ENCODE measurements around the gene FSTL3. TPM values are rescaled to one million over a fixed set of nuclear protein-coding genes. Genes with fewer than 3 reads are reported as not detected.

The FSTL3 gene
- total RNA-seq, 1 donor from 2014 or later, result 312 TPM

DNA sequence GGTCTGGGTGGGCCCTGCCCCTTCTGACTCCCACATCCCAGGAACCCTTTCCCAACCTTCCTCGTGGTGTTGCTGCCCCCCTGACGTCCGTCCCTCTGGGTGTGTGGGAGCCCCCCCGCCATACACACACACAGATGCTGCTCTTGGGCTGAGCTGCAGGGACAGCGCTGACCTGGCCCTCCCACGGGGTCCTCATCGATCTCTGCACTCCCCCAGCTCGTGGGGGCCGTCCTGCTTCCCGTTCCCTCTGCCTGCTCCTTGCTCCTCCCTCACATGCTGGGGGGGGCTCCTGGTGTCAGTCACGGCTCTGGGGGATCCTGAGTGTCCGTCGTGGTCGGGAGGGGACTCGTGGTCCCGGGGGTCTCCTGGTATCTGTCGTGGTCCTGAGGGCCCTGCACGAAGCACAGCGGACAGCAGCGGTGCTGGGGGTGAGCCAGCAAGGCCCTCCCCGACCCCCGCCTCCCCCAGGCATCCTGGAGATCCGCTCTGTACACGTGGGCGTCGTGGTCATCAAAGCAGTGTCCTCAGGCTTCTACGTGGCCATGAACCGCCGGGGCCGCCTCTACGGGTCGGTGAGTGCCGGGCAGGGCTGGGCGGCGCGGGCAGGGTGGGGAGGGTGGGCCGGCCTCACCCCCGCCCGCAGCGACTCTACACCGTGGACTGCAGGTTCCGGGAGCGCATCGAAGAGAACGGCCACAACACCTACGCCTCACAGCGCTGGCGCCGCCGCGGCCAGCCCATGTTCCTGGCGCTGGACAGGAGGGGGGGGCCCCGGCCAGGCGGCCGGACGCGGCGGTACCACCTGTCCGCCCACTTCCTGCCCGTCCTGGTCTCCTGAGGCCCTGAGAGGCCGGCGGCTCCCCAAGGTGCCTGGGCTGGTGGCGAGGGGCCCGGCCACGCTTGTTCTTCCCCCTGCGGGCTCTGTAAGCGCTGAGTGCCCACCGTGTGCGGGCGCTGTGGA, 33.1 kb upstream of the FSTL3 start:
- Mint-ChIP-seq H3K27ac (ENCODE audit: unreplicated experiment) (no peak overlapping the region), H3K36me3 (ENCODE audit: low read depth) (peaks cover 4% of the 10 kb centered on the region), H3K9me3 (ENCODE audit: low read depth) (no peaks in the 10 kb centered on the region), H3K4me1 (ENCODE audit: low read depth) (peaks cover 4% of the 10 kb centered on the region), H3K27me3 (ENCODE audit: low read depth) (no peaks in the 10 kb centered on the region), H3K4me3 (ENCODE audit: unreplicated experiment) (no peak overlapping the region)
- no peak for DNase-seq (ENCODE audit: low spot score)
- TF ChIP-seq, protein P1, sequence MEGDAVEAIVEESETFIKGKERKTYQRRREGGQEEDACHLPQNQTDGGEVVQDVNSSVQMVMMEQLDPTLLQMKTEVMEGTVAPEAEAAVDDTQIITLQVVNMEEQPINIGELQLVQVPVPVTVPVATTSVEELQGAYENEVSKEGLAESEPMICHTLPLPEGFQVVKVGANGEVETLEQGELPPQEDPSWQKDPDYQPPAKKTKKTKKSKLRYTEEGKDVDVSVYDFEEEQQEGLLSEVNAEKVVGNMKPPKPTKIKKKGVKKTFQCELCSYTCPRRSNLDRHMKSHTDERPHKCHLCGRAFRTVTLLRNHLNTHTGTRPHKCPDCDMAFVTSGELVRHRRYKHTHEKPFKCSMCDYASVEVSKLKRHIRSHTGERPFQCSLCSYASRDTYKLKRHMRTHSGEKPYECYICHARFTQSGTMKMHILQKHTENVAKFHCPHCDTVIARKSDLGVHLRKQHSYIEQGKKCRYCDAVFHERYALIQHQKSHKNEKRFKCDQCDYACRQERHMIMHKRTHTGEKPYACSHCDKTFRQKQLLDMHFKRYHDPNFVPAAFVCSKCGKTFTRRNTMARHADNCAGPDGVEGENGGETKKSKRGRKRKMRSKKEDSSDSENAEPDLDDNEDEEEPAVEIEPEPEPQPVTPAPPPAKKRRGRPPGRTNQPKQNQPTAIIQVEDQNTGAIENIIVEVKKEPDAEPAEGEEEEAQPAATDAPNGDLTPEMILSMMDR (IDR thresholded peaks at IDR 0.05), result no peak

DNA sequence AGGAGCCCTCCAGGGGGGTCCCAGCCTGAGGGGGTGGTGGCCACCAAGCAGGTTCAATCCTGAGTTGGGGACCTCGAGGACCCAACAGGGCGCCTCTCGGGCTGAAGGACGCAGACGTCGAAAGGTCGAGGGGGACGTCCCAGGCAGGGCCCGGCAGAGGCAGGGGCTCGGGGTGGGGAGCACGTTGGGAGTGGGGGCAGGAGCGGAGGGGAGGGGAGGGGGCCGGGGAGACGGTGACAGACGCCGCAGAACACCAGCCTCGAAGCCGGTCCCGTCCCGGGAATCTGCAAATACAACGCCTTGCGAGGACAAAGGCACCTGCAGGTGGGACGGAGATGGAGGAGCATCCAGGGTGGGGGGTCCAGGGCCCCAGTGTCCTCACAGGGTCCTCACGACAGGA, 32.5 kb upstream of the FSTL3 start:
- DNase-seq (ENCODE audit: low spot score), result no peak
- H3K4me3 Mint-ChIP-seq (ENCODE audit: unreplicated experiment), result no peak overlapping the region
- H3K27ac Mint-ChIP-seq (ENCODE audit: unreplicated experiment), result no peak overlapping the region
- H3K4me1 Mint-ChIP-seq (ENCODE audit: low read depth), result peaks cover 4% of the 10 kb centered on the region
- peaks cover 6% of the 10 kb centered on the region for H3K36me3 Mint-ChIP-seq (ENCODE audit: low read depth)
- H3K27me3 Mint-ChIP-seq (ENCODE audit: low read depth), result no peaks in the 10 kb centered on the region
- H3K9me3 Mint-ChIP-seq (ENCODE audit: low read depth), result no peaks in the 10 kb centered on the region
- TF ChIP-seq, protein P1 (IDR thresholded peaks at IDR 0.05), result no peak

DNA sequence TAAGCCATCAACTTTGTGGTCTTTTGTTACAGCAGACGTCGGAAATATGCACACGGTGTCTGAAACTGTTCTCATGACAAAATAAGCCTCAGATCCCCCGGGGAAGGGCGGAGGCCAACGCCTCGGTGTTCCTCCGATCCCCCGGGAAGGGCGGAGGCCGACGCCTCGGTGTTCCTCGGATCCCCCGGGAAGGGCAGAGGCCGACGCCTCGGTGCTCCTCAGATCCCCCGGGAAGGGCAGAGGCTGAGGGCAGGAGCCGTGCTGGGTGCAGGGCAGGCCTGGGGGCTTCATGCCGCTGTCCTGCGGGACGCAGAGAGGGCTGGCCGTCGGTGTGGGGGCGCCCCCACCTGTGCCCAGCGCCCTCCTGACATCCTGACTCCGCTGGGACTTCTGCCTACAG, 31.8 kb upstream of the FSTL3 start:
- H3K4me3 Mint-ChIP-seq (ENCODE audit: unreplicated experiment), result no peak overlapping the region

DNA sequence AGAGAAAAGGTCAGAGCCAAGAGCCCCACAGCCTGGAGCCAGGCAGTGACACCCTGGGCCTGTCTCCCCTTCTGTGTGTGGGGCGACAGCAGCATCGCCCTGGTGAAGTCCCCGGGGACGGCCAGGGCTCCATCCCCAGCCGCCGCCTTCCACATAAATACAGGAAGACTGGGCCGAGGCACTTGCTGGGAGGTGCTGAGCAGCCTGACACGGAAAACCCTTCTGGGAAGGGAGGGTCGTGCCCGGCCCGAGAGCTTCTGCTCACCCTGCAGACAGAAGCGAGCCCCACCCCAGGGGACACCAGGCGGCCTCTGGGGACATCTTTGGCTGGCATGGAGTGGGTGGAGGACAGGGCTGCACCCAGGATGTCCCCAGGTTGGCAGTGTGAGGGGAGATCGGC, 31.4 kb upstream of the FSTL3 start:
- Mint-ChIP-seq H3K9me3 (ENCODE audit: low read depth) (no peaks in the 10 kb centered on the region), H3K4me3 (ENCODE audit: unreplicated experiment) (no peak overlapping the region), H3K4me1 (ENCODE audit: low read depth) (no peaks in the 10 kb centered on the region), H3K36me3 (ENCODE audit: low read depth) (peaks cover 6% of the 10 kb centered on the region), H3K27me3 (ENCODE audit: low read depth) (no peaks in the 10 kb centered on the region), H3K27ac (ENCODE audit: unreplicated experiment) (no peak overlapping the region)
- DNase-seq (ENCODE audit: low spot score), result no peak
- TF ChIP-seq, protein P1 (IDR thresholded peaks at IDR 0.05), result no peak

More for the DNA sequence above, 31.8 kb upstream of the FSTL3 start:
- H3K9me3 Mint-ChIP-seq (ENCODE audit: low read depth), result no peaks in the 10 kb centered on the region
- H3K27me3 Mint-ChIP-seq (ENCODE audit: low read depth), result no peaks in the 10 kb centered on the region
- peaks cover 1% of the 10 kb centered on the region for H3K4me1 Mint-ChIP-seq (ENCODE audit: low read depth)
- no peak for DNase-seq (ENCODE audit: low spot score)
- TF ChIP-seq, protein P1 (IDR thresholded peaks at IDR 0.05), result no peak
- no peak overlapping the region for H3K27ac Mint-ChIP-seq (ENCODE audit: unreplicated experiment)
- H3K36me3 Mint-ChIP-seq (ENCODE audit: low read depth), result peaks cover 6% of the 10 kb centered on the region

DNA sequence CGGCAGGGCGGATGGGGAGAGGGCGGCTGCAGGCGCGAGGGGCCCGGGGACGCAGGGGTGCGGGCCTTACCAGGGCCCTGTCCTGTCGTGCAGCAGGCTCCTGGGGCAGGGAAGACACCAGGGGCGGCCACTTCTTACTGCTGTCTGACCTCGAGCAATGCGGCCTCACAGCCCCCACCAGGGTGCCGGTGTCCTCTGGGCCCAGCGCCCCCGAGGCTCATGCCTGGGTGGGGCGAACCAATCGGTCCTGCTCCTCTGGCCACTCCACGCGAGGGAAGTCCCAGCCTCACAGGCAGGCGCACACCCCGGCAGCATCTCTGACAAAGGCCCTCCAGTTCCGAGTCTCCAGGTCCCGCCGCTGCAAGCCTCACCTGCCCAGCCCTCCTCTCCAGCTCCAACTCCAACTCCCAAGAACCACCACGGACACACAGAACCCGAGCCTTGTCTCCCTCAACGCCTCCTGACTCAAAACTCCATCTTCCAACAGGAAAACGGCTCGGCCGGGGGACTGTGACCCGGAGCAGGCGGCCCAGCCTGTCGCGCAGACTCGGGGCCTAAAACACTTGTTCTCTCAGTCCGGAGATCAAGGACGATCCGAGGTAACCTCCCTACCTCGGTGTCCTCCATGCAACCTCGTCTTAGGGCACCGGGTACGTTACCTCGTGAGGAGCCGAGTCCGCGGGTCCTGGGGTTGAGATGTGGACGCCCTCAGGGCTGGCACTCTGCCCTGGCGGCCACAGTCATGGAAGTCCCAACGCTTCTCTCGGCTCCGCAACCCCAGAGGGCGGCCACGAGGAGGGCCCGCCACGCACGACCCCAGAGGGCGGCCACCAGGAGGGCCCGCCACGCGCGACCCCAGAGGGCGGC, 30.0 kb upstream of the FSTL3 start:
- no peak overlapping the region for H3K27ac Mint-ChIP-seq (ENCODE audit: unreplicated experiment)
- H3K36me3 Mint-ChIP-seq (ENCODE audit: low read depth), result peaks cover 8% of the 10 kb centered on the region
- no peaks in the 10 kb centered on the region for H3K9me3 Mint-ChIP-seq (ENCODE audit: low read depth)
- peak; percentile 90 for DNase-seq (ENCODE audit: low spot score)
- H3K4me1 Mint-ChIP-seq (ENCODE audit: low read depth), result no peaks in the 10 kb centered on the region
- TF ChIP-seq, protein P1 (IDR thresholded peaks at IDR 0.05), result no peak
- H3K27me3 Mint-ChIP-seq (ENCODE audit: low read depth), result no peaks in the 10 kb centered on the region
- H3K4me3 Mint-ChIP-seq (ENCODE audit: unreplicated experiment), result no peak overlapping the region

All from chondrocyte (in vitro differentiated cells).